ENCODE measurements around the gene MS4A1. TPM values are rescaled to one million over a fixed set of nuclear protein-coding genes. Genes with fewer than 3 reads are reported as not detected.

Gene MS4A1
- total RNA-seq = not detected in 2 replicates

GRCh38 chr11:60455531-60456042 lies at the start of gene MS4A1:
Gene MS4A1 (plus strand): TSS chr11:60455847. CDS start chr11:60462375, 6,528 bp downstream.
- no peak within 1 kb of the TSS for H3K4me3 ChIP-seq (ENCODE audit: low read depth, low read length)
- no peak for DNase-seq (ENCODE audit: low read depth)
- TF ChIP-seq CTCF (conservative IDR thresholded peaks at IDR 0.05; ENCODE audit: low read depth, low read length) = no peak

- no peak for DNase-seq (ENCODE audit: low read depth)
- no peak overlapping the region for H3K4me3 ChIP-seq (ENCODE audit: low read depth, low read length)
- TF ChIP-seq CTCF (conservative IDR thresholded peaks at IDR 0.05; ENCODE audit: low read depth, low read length) = no peak
These were observed 35.6 kb upstream of the MS4A1 start for GRCh38 chr11:60420015-60420414.

GRCh38 chr11:60422609-60423008 lies 33.0 kb upstream of the MS4A1 start:
- DNase-seq (ENCODE audit: low read depth) = no peak
- TF ChIP-seq CTCF (conservative IDR thresholded peaks at IDR 0.05; ENCODE audit: low read depth, low read length) = no peak
- no peak overlapping the region for H3K4me3 ChIP-seq (ENCODE audit: low read depth, low read length)

- no peak for TF ChIP-seq CTCF (conservative IDR thresholded peaks at IDR 0.05; ENCODE audit: low read depth, low read length)
- DNase-seq (ENCODE audit: low read depth) = no peak
- no peak overlapping the region for H3K4me3 ChIP-seq (ENCODE audit: low read depth, low read length)
These were observed 27.1 kb upstream of the MS4A1 start for GRCh38 chr11:60428517-60428916.

- DNase-seq (ENCODE audit: low read depth) = no peak
- H3K4me3 ChIP-seq (ENCODE audit: low read depth, low read length) = no peak within 1 kb of the TSS
- no peak for TF ChIP-seq CTCF (conservative IDR thresholded peaks at IDR 0.05; ENCODE audit: low read depth, low read length)
These were observed 26.4 kb upstream of the MS4A1 start, which contains the start of gene MS4A5 for GRCh38 chr11:60429272-60429671. Gene MS4A5 (plus strand): TSS chr11:60429572. CDS start chr11:60429675, 103 bp downstream.

GRCh38 chr11:60431251-60431650 lies 24.4 kb upstream of the MS4A1 start:
- DNase-seq (ENCODE audit: low read depth) = no peak

More at GRCh38 chr11:60431251-60431650, 24.4 kb upstream of the MS4A1 start:
- H3K4me3 ChIP-seq (ENCODE audit: low read depth, low read length) = no peak overlapping the region
- no peak for TF ChIP-seq CTCF (conservative IDR thresholded peaks at IDR 0.05; ENCODE audit: low read depth, low read length)
